Fibroblast of the aortic adventitia (primary cell): ENCODE results near the gene EMC9. TPM values are rescaled to one million over a fixed set of nuclear protein-coding genes. Genes with fewer than 3 reads are reported as not detected.

Experiments used
- DNase-seq: peaks from one replicate; pipeline ENCODE4 v3.0.0-alpha.2; 2010; ENCODE audit warnings: low read depth
- H3K4me3 ChIP-seq: 2 replicates; pipeline ENCODE4 v1.5.1; 2011; ENCODE audit warnings: low read depth, mild to moderate bottlenecking, control low read depth, low read length, moderate library complexity
- total RNA-seq: library from RNA; depleted of rRNA; stranded (reverse); fragments of >200 nt; gene quantifications from 2 replicates; pipeline ENCODE4 v1.2.3, GENCODE V29; 2012; ENCODE audit warnings: low replicate concordance
- TF ChIP-seq, protein P1 (sequence below): IDR thresholded peaks from 2 replicates; pipeline ENCODE4 v1.5.1; 2011; ENCODE audit warnings: mild to moderate bottlenecking, low read length, control low read depth, inconsistent platforms; ENCODE audit not compliant: insufficient read depth

EMC9 gene
- total RNA-seq, 1 donor = 11.9 TPM

DNA sequence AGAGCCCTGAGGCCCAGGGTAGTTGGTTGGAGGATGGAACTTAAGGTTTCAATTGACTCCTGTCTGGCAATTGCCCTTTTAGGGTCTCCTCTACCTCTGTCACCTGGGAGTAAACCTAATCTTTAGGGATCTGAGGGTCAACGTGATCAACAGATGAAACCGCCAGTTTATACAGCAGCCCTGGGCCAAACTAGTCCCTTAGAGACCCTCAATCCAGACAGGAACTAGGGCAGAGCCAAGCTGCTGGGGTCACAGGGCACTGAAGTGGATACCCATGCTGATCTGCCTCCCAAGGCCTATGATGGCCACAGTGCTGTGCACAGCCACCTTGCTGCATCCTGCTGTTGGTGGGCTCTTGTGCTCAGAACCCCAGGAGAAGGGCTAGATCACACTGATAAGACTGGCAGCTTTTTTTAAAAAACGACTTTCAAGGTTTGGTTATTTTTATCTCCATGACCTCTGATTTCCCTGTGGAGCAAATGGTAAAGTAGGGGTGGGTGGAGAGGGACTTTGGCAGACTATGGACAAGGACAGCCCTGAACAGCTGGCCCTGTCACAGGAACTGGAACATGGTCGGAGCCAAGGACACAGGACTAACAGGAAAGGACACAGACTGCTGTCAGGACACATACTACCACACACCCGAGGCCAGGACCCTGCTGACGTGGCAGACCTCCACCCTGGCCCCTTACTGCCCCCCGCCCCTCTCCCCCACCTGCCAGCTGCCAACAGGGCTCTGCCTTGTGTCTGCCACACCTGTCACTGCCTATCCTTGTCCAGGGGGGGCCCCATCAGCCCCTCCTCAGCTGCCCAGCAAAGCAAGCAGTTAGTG lies 10.5 kb downstream of the EMC9 start:
- no peak for DNase-seq
- H3K4me3 ChIP-seq = no peak overlapping the region
- TF ChIP-seq, protein P1, sequence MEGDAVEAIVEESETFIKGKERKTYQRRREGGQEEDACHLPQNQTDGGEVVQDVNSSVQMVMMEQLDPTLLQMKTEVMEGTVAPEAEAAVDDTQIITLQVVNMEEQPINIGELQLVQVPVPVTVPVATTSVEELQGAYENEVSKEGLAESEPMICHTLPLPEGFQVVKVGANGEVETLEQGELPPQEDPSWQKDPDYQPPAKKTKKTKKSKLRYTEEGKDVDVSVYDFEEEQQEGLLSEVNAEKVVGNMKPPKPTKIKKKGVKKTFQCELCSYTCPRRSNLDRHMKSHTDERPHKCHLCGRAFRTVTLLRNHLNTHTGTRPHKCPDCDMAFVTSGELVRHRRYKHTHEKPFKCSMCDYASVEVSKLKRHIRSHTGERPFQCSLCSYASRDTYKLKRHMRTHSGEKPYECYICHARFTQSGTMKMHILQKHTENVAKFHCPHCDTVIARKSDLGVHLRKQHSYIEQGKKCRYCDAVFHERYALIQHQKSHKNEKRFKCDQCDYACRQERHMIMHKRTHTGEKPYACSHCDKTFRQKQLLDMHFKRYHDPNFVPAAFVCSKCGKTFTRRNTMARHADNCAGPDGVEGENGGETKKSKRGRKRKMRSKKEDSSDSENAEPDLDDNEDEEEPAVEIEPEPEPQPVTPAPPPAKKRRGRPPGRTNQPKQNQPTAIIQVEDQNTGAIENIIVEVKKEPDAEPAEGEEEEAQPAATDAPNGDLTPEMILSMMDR = no peak

DNA sequence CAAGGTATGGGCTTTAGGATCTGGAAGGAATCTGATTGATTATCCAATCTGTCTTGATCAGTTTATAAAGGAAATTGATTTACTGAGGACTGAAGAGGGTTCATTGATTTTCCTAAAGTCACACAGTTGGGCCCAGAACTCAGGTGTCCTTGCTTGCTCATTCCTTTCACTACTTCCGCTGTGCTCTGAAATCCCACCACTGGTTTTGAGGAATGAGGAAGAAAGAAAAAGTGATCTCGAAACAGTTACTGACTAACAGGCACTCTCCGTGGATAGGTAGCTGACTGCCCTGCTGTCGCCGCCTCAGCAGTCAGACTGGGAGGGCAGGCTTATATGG lies 11.0 kb downstream of the EMC9 start, which contains the start of gene FITM1:
FITM1 (plus strand) TSS at position 280 of the 337 bp plus-strand sequence. CDS start 905 bp downstream, outside the sequence.
- TF ChIP-seq, protein P1 = no peak
- no peak for DNase-seq
- no peak within 1 kb of the TSS for H3K4me3 ChIP-seq

DNA sequence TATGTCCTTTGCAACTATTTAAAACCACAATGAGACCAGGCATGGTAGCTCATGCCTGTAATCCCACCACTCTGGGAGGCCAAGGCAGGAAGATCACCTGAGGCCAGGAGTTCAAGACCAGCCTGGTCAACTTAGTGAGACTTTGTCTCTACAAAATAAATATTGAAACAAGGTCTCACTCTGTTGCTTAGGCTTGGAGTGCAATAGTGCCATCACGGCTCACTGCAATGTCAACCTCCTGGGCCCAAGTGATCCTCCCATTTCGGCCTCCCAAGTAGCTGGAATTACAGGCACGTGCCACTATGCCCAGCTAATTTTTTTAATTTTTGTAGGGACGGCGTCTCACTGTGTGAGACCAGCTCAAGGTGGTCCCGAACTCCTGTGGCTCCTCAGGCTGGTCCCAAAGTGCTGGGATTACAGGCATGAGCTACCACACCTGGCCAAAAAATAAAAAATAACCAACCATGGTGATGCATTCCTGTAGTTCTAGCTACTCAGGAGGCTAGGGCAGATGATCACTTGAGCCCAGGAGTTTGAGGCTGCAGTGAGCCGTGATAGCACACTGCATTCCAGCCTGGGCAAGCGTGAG lies 11.9 kb downstream of the EMC9 start:
- H3K4me3 ChIP-seq = no peak overlapping the region
- TF ChIP-seq, protein P1 = no peak
- no peak for DNase-seq

DNA sequence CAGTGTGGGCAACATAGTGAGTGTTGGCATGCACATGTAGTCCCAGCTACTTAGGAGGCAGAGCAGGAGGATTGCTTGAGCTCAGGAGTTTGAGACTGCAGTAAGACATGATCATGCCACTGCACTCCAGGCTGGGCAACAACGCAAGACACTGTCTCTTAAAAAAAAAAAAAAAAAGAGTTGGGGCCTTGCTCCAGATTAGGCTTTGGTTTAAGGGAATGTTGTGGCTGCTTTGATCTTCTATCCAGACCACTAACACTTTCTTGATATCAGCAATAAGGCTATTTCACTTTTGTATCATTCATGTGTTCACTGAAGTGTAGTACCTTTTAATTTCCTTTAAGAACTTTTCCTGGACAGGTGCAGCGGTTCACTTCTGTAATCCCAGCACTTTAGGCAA lies 13.7 kb downstream of the EMC9 start:
- TF ChIP-seq, protein P1 = no peak
- no peak overlapping the region for H3K4me3 ChIP-seq
- DNase-seq = no peak

DNA sequence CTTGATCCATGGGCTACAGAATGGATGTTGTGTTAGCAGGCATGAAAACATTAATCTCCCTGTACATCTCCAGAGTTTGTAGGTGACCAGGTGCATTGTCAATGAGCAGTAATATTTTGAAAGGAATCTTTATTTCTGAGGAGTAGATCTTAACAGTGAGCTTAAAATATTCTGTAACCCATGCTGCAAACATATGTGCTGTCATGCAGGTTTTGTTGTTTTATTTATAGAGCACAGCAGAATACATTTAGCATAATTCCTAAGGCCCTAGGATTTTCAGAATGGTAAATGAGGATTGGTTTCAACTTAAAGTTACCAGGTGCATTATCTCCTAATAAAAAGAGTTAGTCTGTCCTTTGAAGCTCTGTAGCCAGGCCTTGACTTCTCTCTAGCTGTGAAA lies 14.5 kb downstream of the EMC9 start:
- no peak overlapping the region for H3K4me3 ChIP-seq
- no peak for DNase-seq
- TF ChIP-seq, protein P1 = no peak

DNA sequence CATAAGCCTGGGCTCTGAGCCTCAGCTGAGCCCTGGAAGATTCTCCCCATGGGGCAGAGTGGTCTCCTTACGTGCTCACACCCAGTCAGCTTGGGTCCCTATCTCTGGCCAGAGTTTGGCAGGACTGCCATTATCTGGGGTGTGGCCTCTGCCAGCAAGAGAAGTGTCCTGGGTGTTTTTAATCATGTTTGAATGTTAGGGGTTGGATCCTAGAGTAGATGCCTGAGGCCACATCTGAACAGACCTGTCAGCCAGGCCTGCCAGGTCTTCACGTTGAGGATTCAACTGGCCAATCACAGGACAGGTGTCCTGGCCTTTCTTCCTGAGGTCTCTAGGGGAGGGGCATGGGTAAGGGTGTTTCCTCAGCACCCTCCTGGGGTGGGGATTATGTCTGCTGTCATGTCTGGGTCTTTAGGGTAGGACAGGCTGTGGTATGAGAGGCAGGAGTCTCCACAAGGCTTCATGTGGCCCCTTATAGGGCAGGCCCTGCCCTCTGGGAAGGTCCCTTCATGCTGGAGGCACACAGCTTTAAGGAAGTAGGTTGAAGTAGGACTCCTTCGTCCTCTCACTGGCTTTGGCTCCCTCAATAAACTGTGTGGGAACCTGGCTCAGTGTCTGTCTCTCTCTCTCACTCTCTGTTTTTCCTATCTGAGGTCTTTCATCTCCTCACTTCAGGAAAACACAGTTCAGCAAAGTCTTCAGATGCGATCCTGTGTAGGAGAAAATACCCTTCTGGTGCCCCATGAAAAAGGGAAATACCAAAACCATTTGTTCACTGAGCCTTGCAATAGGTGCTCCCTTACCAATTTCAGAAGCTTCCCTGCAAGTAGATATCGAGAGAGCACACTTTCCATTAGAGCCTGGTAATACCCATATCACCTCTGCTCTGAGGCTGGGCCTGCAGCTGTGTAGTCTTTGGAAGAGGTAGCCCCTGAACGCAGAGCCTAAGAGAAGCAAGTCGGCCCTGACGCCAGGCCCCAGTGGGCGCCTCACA lies 17.7 kb downstream of the EMC9 start:
- no peak for DNase-seq
- no peak overlapping the region for H3K4me3 ChIP-seq
- TF ChIP-seq, protein P1 = no peak
